GM18508 (cell line): ENCODE data around the gene KHDRBS2.
"Not testable (repeated sequence)": the region's sequence is repeated elsewhere in the genome, so short reads cannot be mapped to it uniquely, and the experiment has no call there.

Source experiments
- ATAC-seq: cut with Tn5 transposase; IDR thresholded peaks from one replicate; pipeline ENCODE4 v1.9.1; 2021; ENCODE audit warnings: moderate number of reproducible peaks; ENCODE audit not compliant: insufficient read depth, unreplicated experiment

Gene KHDRBS2

DNA sequence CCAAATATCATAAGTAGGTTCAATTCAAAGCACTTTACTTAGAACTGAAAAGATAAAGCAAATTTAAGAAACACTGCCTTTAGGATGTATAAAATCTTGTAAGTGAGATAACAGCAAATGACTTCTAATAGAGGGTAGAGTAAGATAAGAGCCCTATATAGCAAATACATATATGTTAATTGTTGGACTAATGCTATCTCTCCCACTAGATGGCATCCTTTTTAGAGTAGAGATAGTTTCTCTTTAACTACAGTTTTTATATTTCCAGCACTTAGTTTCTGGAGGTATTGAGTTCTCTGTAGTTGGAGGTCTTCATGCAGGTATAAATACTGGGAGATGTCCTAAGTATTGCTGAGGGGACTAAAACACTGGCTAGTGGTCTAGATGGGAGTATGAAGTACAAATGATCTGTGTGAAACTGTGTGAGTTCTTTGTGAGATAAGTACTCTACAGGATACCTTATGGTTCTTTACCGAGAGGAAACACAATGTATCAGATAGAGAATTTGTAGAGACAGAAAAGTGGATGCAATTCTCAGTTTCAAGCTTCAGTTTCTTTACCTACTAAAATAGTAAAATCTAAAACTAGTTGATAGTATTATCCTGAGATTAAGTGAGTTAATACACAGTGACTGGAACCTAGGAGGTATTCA, 399.3 kb downstream of the KHDRBS2 start:
- no peak for ATAC-seq

DNA sequence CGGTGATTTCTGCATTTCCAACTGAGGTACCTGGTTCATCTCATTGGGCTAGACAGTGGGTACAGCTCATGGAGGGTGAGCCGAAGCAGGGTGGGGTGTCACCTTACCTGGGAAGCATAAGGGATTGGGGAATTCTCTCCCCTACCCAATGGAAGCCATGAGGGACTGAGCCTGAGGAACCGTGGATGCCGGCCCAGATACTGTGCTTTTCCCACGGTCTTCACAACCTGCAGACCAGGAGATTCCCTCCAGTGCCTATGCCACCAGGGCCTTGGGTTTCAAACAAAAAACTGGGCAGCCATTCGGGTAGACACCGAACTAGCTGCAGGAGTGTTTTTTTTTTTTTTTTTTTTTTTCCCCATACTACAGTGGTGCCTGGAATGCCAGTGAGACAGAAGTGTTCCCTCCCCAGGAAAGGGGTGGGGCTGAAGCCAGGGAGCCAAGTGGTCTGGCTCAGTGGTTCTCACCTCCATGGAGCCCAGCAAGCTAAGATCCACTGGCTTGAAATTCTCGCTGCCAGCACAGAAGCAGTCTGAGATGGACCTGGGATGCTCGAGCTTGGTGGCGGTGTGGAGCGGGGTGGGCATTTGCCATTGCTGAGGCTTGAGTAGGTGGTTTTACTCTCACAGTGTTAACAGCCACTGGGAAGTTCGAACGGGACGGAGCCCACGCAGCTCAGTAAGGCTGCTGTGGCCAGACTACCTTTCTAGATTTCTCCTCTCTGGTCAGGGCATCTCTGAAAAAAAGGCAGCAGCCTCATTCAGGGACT, 416.2 kb downstream of the KHDRBS2 start:
- no peak for ATAC-seq

DNA sequence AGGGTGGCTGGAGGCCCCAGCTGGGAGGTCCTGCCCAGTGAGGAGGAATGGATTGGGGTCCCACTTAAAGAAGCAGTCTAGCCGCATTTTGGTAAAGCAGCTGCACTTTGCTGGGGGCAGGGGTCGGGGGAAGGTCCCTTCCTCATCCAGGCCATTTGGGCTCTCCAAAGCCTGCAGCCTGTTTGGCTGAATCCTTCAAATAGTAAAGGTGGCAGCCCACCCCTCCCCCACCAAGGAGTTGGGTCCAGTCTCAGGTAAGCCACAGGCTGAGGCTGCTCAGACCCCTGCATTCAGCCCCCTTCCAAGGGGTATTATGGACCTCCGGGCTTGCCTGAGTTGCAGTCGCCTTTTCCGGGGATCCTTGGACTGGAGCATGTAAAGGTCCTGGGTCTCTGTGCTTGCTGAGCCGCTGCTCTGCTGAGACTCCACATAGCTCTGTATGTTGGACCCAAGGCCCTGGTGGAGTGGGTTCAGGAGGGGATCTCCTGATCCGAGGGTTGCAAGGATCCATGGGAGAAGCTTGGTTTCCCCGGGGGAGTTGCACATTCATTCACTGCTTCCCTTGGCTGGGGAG, 417.4 kb downstream of the KHDRBS2 start:
- no peak for ATAC-seq

DNA sequence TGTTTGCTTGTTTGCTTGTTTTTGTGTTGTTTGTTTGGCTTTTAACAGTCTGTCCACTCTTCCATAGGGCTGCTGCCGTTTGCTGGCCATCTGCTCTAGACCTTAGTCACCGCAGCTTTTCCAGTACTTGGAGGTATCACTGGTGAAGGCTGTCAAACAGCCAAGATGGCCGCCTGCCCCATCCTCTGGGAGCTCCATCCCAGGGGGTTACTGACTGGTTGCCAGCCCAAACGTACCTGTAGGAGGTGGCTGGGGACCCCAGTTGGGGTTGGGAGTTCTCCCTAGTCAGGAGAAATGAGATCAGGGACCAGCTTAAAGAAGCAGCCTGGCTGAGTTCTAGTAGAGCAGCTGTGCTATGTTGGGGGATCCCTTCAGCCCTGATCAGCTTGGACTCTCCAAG, 418.4 kb downstream of the KHDRBS2 start:
- no peak for ATAC-seq

DNA sequence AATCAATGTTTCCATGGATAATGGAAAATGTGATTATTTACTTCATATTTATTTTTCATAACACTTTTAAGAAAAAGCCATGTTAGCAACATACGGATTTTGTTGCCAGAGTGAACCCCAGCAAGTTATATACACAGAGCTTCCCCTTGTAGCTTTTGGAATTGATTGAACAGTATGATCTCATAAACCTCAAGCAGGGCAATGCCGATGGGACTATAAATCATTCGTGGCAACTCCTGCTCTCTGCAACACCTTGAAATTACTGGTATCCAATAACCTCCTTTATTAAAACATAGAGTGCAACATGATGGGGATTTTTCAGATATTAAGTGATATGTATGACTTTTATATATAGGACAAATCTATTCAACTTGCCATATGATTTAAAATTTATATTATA, 428.5 kb downstream of the KHDRBS2 start:
- no peak for ATAC-seq

DNA sequence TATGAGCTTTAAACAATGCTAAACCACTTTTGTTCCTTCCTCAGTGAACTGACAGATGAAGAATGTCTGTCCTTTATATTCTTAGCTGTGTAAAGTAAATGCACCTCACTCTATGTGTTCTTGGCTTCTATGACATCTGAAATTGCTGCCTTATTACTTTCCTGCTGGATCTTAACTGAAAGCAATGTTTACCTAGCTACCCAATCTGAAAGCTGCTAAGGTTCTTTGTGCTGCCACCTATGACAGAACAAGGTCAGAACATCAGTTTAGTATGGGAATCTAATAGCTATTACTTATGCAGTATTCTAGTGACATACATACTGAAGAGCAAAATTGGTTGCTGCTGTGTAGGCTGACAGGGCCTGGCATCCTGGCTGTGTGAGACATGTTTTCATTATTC, 444.1 kb downstream of the KHDRBS2 start:
- no peak for ATAC-seq

DNA sequence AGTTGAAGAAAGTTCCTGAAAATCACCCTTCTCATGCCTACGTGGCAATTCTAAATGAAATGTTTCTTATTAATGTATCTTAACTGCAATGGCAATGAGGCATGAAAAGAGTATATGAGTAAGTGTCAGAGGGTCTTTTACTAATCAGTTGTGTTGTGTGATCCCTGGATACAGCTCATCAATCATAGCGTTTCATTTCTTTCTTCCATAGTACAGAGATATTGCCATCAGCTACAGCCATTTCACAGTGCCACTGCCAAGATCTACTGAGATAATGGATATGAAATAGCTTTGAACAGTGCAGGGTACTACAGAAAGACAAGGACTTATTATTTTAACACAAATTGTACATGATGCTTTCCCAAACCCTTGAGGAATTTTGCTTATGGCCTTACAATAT, 450.8 kb downstream of the KHDRBS2 start:
- no peak for ATAC-seq

DNA sequence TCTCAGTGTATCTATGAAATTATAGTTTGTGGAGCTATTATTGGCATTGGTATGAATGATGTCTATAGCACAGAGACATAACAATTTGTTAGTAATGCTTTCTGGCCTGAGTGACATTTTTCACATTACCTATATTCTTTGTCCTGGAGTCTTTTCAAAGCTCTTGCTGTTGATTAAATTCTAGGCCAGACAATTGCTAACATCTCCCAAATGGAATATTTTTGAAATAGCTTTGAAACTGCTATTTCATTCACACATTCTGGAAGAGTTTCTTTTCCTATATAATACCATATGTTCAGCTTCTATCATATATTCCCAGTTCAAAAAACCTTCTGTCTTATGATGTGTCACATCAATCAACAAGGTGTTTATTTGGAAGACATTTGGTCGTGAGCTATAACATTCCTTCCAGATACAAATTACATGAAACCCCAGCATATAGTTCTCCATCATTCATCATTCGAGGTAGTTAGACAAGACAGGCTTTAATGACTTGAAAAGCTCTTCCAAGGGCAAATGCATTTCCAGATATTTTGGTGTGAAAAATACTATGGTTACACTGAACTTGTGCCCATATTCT, 452.8 kb downstream of the KHDRBS2 start:
- no peak for ATAC-seq

DNA sequence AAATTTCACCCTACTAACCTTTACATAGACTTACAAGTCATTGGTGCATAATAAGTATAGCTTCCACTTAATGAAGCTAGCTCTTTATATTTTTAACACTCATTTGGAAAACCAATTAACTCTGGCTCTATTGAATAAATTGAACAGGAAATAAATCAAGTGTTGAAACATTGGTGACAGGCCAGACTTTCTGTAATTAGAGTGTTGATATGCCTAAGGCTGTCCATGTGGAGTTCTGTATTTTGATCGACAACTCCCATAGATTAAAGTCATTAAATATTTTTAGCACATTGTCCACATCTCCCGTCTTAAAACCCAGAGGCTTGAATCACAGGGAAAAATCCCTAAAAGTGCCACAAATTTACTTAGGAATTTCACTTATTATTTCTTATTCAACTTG, 468.3 kb downstream of the KHDRBS2 start:
- no peak for ATAC-seq

DNA sequence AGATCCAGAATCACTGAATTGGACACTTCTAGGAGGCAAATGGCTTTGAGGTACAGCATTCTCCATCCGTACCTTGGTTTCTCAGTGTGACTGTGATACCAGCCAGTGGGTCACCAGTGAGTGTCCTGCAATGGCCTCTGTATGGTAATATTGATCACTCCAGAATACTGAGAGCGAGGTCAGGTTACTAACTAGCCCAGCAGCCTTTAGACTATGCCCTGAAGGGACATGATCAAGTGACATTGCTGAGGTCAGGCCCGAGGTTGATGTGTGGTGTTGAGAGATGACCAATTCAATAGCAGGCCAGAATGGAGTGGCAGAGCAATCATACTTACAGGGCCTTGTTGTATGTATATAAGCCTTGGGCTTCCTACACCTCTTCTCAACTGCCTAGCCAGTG, 476.0 kb downstream of the KHDRBS2 start:
- ATAC-seq, result no peak

DNA sequence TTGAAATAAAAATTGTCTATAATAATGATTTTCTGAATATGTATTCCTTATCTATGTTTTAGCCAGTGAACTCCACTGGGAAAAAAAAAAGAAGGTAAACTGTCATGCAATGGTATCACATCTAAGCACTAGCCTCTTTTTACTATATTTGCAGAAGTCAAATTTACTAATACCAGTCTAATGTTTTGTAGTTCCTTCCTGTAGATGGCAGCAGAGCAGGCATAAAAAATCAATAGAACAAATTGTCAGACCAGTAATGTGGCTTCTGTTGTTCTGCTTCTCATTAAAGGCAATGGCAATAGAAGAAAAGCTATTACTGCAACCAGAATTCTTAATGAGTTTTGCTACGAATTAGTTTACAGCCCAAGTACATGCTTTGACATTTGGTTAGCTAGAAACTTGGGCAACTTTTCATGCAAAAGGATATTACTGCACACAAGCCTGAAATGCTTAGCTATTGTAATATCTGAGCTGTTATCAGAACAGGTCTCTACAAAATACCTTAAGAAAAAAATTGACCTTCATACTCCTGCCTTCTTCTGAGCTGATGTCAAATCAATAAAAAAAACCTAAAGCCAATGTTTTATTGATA, 476.9 kb downstream of the KHDRBS2 start:
- peak; percentile 80 for ATAC-seq

DNA sequence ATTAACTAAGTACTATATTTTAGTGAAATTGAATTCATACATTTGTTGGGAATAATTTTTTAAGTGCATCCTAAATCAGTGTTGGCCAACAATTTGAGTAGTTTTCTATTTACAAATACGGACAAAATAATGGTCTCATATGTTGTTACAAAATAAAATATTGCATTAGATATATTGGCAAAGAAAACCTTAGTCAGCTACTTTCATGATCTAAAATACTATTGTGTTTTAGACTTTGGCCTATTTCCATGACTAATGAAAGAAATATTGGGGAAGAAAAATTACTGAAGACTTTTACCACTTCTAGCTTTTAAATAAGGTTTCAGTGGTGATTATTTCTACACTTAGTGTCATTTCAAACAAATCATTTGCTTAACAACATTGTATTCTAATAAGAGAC, 498.0 kb downstream of the KHDRBS2 start:
- ATAC-seq, result no peak

DNA sequence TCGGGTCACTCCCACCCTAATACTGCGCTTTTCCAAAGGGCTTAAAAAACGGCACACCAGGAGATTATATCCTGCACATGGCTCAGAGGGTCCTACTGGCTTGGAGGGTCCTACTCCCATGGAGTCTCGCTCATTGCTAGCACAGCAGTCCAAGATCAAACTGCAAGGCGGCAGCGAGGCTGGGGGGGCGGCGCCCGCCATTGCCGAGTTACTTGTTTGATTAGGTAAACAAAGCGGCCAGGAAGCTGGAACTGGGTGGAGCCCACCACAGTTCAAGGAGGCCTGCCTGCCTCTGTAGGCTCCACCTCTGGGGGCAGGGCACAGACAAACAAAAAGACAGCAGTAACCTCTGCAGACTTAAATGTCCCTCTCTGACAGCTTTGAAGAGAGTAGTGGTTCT, 516.6 kb downstream of the KHDRBS2 start:
- ATAC-seq, result not testable (repeated sequence)

DNA sequence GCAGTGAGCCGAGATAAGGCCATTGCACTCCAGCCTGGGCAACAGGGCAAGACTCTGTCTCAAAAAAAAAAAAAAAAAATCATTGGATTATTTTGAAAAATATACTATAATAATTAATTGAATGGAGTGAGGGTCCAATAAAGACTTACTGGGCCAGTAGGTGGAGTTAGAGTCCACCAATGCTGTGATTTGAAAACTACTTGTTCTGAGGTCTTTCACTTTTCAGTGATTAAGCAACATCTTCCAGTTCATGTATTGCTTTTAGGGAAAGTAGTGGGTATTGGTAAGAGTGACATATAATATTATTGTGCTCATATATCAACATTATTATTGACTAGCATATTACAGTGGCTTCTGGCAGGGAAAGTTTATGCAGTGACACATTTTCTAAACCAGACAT, 530.3 kb downstream of the KHDRBS2 start:
- ATAC-seq, result no peak

DNA sequence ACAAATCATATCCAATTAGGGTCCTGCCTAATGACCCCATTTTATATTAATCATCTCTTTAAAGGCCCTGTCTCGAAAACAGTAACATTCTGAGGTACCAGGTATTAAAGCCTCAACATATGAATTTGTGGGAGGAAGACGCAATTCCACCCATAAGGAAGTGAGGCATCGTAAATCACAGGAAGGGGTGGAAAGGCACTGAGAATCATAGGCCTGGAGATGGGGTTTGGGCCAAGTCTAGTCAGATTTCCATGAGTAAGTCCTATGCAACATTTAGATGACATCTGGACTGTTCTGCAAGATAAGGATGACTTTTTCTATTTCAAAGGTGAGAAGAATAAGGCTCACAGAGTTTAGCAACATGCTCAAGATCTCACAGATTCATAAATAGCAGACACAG, 534.0 kb downstream of the KHDRBS2 start:
- ATAC-seq, result no peak

DNA sequence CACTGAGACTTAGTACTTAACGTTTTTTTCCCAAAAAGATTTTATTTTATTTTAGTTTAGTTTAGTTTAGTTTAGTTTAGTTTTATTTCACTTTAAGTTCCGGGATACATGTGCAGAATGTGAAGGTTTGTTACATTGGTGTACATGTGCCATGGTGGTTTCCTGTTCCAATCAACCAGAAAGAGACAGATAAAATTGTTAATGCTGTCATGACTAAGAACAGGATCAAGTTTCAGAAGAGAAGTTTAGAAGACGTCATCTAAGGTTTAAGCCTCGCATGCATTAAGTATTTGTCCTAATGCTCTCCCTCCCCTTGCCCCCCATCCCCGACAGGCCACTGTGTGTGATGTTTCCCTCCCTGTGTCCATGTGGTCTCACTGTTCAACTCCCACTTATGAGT, 540.0 kb downstream of the KHDRBS2 start:
- no peak for ATAC-seq

DNA sequence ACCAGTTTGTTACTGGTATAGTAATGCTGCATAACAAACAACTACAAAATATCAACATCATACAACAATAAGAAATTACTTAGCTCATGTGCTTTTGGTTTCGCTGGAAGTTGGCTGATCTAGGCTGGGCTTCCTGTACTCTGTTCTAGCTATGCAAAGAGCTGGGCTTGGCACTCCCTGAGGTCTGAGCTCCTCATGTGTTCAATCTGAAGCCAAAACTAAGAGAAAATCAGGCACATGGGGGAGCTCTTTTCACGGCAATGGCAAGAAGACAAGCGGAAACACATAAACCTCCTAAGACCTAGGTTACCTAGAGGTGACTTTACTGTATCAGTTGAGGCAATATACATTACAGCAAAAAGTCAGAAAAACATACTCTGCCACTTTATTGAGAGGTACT, 574.2 kb downstream of the KHDRBS2 start:
- ATAC-seq, result no peak

DNA sequence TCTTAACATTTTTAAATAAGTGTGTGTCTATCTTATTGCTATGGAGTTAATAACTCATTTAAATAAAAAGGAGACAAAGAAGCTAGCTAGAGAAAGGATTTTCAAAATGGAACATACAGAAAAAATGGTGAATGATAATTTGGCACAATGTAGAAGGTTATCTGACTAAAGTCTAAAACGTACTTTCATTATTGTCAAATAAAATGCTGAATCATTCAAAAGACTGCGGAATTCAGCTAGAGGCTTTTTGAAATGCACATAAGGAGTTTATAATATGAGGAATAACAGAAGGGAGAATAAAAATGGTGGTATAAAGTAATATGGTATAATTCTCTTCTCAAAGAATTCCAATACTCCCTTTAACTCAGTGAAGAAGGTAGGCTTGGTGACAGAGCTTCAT, 597.9 kb downstream of the KHDRBS2 start:
- ATAC-seq, result no peak

DNA sequence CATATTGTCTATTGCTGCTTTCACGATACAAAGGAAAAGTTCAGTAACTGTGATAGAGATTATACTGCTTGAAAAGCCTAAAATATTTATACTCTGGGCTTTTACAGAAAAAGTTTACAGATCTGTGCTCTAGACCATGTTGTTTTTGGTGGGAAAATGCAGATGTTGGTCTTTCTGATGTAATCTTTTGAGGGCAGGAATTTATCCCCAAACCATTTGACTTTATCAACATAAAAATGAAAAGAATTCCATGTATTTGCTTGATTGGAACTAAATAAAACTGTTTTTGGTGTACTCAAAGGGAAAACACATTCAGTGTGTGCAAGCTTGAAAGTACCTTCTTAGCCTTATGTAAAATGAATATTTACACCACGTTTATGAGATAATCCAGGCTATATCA, 603.5 kb downstream of the KHDRBS2 start:
- no peak for ATAC-seq

DNA sequence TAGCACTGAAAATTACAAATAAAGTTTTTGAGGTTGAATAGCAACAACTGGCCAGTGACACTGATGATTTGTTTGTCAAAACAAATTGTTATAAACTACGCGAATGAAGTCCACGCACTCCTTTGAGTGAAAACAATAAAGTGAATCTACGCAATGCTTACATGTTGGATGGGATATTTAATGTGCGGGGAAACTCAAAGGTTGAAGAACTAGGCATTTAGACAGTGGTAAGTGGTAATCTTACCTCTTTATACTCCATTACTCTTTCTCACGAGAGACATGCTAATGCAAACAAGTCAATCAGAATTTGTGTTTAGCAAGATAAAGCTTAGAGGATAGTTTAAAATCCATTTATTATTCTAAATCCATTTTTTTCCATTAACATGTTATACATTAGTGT, 606.4 kb downstream of the KHDRBS2 start:
- no peak for ATAC-seq

DNA sequence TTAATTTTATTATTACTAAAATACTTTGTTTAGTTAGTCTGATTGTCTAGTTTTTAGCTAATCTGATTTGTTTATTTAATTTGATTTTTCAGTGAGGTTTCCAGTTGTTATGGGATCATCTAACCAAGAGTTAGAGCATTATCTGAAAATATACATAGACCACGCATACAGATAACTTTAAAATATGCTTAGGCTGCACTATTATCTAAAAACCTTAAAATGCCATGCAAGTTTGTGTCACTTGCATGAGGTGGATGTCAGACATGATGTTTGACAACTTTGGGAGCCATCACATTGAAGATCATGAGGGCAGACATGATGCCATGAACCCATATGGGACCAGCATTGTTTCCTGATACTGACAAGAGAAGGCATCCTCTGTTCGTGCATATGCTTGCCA, 610.3 kb downstream of the KHDRBS2 start:
- no peak for ATAC-seq
